IPS-NIHi11 (cell line): ENCODE data around the gene ERBB4.

Source experiments
- DNase-seq: peaks from one replicate; pipeline ENCODE4 v3.0.0; 2012; ENCODE audit warnings: mixed read lengths, low spot score

Gene ERBB4

DNA sequence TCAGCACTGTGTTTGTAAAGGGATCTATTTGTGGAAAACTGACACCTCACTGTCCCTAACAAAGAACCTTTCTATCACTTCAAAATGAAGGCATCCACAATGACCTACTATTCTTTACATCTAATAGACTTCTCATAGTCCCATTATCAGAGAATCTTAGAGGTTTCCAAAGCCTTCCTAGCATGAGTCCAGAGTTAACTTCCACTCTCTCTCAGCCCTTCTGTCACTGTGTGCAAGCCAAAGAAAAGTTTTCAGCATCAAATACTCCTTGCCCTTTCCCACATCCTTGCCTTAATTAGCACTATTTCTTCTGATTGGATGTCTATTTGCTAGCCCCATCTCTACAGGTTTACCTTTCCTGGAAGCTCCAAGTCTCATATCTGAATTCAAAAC is 178.5 kb downstream of the ERBB4 start:
- DNase-seq, result no peak

DNA sequence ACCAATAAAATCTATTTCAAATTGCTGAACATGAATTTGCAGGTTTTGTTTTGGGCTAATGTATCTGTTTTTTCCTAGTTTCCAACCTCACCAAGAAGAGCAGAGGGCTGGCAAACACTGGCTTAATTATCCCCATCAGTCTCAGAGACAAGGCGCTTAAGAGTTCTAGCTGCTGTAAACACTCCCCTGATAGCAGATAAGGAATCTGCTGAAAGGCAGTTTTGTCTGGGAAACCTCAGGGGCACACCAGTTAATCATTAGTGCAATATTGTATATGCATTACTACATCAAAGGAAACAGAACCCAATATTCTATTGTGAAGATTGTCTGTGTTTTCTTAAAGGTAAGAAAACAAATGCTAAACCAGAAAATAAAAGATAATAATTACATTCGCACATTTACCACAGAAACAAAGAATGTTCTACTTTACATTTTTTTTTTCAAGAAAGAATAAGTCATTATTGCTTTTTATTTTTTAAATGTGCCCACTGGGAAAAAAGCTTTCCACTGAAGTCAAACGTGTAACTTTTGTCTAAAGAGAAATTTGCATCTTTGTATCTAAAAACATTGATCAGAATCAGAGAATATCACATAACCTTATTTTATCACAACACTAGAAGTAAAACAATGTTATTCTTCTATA is 179.1 kb downstream of the ERBB4 start:
- no peak for DNase-seq

DNA sequence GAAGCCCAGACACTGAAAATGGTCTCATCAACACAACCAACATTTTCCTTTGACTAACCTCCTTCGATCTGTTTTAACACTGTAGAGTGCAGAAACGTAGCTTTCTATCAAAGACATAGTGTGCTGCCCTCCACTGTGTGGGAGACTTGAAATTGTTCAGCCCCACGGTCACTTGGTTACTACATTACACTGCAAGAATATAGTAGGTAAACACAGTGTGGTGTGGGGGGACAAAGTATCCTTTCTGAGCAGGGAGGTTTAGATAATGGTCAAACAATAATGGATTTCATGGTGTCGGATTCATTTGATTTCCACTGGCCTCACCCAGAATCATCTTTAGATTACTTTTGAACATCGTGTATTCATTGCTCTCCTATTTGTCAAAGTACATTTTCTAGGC is 181.0 kb downstream of the ERBB4 start:
- no peak for DNase-seq

DNA sequence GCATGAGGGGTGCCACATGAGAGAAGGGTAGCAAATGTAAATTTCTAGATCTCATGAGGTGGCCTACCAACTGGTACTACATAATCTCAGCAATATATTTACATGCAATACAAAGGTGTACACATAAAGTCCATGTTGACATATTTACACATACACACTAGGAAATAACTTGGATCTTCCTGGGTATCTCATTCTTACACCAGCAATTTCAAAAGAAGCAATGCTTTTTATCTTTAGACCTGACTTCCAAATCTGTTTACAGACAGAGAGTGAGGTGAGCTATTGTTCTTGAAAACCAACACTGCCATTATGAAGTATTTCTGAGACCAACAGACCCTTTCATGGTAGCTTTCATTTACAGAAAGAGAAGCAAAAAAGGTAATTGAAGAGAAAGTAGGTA is 184.2 kb downstream of the ERBB4 start:
- DNase-seq, result no peak

DNA sequence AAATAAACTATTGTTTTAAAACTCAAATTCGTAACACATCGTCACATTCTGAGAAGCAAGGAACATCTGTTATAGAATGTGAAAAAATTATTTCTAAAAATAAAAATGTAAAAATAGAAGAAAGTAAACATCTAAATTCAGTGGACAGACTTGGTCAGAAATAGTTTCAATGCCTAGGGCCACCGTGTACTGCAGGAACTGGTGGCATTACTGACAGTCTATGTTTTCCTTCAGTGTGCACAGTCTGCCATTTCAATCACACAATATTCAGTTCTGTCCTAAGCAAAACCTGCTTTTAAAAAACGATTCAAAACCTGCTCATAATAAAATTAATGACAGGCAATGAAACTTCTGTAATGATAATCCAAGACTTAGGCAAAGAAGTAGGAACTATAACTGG is 190.1 kb downstream of the ERBB4 start:
- DNase-seq, result no peak

DNA sequence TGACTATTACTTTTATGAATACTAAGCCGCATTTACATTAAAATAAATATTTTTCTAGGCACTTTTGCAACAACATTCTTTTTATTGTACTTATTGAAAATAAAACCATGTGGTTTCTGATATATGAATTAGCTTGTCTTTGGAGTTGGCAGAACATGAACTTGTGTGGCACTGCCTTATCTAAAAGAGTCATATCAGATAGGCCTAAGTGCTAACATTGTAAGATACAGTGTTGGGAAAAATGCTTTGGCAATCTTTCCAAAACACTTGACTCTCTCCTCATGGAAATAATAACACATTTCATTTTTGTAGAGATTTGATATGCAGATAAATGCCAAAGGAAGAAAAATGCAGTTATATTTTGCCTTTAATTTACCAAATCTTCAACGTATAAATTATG is 191.7 kb downstream of the ERBB4 start:
- DNase-seq, result no peak

DNA sequence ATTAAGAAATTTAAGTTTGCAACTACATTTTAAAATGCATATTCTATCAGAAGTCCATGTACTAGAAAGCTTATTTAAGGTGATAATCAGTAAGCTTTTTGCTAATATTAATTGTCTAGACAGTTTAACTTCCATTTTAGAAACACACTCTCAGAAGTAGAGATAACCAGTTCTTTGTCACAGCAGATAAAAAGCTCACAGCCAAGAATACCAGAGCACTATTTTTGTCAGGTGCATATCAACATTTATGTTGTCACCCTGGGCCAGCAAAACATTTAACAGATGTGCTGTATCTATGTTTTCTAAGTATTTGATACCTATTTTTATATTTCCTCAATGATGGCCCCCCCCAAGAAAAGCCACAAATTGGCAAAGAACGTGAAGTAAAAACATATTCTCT is 192.6 kb downstream of the ERBB4 start:
- DNase-seq, result no peak

DNA sequence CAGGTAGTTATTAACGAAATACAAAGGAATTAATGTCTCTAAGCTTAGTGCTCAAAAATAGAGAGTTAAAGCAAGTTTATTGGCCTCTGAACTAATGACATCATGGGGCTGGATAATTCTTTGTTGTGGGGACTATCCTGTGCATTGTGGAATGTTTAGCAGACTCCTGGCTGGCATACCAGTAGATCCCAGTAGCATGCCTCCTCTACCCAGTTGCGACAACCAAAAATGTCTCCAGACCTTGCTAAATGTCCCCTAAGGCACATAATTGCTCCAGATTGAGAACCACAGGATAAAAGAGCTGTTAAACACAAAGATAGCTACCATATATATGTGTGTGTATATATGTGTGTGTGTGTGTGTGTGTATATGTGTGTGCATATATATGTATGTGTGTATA is 194.5 kb downstream of the ERBB4 start:
- no peak for DNase-seq

DNA sequence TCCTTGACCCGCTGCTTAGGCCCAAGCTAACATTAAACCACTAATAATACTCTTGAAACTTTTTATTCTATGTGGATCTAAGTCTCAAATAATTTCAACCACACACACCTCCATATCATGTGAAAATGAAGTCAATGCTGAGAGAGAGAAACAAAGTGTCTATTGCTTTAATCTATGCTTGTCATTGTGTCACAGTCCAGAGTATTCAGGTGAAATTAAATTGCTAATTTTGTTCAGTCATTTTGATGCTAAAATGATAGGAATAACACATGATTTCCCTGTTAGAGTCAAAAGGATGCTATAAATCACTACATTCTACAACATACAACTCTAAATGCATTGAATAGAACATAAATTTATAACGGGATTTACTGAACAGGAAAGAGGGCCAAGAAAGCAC is 195.4 kb downstream of the ERBB4 start:
- DNase-seq, result no peak

DNA sequence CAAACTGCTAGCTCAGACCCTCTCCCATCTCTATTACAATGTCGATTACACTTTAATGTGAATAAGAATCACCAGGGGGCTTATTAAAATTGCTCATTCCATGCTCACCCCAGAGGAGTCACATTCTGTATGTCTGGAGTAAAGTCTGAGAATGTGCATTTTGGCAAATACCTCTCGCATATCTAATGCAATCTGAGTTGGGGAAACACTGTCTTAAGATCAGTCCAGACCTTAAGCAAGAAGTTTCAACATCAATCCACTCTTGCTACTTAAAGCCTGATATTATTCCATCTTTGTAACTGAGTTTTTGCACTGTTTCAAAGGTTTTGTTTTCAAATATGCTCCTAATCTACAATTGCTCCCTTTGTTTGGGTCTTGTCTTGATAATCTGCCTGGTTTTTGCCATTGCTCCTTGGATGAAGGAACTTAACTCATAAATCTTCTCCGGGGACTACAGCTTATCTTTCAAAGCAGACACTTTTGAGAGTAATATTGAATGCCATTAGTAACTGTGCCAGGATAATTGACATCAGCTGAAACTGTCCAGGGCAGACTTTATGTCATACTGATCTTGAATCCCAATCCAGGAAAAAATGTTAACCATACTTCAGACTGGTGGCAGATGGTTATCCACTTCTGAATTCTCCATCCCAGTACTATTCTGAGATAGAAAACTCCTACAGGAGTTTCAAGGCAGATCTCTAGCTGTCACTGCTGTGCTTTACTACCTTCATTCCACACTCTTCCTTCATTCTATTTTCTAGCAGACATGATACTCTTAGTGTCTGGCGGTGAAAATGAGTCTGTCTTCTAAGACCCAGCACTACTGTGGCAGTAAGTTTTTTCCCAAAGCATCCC is 200.9 kb downstream of the ERBB4 start:
- DNase-seq, result no peak

DNA sequence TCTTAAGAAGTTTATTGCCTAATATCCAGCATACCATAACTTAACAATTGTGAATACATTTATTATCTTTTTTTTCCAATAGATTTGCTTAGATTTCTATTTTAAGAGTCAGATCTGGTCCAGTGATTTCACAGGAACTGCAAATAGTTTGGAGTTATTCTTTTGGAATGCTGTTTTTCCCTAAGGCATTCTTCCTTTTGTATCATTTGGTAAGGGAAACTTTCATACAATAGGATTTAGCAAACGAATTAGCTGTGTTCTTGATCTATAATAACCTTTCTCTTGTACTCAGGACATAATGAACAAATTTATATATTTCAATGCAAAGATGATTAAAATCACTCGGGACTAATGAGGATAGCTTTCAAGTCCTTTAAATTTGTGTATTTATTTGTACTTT is 201.6 kb downstream of the ERBB4 start:
- no peak for DNase-seq

DNA sequence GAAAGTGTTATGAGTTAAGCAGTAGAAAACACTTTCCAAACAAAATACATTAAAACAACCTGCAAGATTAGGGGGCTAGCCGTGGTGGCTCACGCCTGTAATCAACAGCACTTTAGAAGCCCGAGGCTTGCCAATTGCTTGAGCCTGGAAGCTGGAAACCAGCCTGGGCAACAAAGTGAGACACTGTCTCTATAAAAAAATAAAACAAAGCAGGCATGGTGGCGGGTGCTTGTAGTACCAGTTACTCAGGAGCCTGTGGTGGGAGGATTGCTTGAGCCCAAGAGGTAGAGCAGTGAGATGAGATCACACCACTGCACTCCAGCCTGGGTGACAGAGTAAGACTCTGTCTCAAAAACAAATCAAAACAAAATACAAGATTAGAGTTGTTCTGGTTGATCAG is 208.3 kb downstream of the ERBB4 start:
- no peak for DNase-seq

DNA sequence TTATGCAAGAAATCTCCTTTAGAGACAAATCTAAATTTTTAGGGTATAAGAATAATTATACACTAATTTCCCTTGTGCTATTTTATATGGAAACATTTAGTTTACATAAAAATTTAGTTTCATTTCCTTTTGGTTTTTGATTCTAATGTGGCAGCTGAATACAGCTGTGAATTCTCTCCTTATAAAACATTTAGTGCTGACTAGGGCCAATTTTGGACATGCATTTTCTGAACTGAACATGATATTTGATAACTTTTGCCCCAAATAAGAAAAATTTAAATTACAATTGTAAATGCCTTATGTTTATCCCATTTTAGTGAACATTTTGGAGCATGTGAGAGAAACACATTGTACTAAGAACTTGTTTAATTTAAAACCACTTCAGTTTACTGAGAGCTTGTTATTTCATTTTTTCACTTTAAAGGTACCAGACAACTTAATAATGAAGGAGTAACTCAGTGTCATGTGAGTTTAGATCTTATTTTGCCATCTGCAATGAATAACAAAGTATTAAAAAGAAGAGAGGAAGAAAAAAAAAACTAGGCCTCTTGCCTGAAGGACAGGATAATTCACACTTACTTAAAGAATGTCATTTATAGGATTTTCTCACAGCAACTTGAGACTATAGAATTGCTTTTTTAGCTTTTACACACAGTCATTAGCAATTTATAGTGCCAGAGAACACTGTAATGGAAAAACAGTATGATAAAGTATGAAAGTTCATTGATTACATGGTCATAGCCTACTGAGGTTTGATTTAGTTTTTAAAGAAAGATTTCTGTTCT is 209.7 kb downstream of the ERBB4 start:
- DNase-seq, result no peak

DNA sequence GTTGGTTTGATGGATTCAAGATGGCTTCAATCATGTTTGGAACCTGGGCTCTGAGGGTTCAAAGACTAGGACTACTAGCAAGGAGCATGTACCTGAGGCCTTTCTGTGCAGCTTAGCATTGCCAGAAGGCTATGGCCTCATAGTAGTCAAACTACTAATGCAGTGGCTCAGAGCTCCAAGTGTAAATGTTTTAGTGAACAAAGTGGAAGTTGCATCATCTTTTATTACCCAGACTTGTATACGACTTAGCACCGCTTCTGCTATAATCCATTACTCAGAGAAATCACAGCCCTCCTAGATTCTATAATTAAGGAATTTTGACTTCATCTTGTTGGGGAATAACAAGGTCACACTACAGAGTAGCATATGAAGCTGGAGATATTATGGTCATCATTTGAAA is 210.5 kb downstream of the ERBB4 start:
- no peak for DNase-seq

DNA sequence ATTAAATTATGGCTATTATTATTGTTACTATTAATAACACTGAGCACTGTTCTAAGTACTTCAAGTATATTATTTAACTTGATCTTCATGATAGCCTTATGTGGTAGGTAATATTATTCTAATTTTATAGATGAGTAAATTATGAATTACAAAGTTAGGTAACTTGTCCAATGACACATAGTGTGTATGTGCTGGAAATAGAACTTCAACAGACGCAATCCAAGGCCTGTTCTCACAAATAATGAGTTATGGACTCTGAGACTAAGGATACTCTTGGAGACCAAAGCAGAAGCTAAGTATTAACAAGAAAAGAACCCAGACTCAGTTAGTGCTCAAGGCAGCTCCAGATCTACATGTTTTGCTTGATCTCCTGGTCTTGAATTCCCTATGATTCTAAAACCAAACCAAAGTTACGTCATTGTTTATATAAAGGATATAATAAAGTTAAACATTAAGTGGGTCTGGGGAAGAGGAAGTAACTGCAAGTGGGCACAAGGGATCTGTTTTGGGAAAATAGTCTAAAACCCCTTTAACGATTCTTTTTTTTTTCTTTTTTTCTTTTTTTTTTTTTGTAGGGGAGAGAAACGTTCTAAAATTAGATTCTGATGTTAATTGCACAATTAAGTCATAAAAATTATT is 211.3 kb downstream of the ERBB4 start:
- no peak for DNase-seq

DNA sequence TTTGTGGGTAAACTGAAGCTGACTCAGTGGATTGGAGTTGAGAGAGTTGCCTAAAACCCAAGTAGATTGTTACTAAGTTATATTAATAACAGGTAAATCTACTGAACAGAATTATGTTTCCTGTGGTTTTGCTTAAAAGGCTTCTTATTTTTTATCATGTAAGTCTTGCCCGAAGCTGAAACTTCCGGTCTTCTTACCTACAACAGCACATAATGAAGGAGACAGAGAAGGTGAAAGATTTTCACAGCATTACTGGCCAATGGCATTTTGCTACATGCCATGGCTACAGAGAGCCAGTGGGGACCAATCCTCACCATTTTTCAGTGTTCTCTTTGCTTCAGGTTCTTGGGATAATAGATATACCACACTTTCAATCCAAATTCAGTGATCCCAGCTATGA is 220.0 kb downstream of the ERBB4 start:
- DNase-seq, result no peak

DNA sequence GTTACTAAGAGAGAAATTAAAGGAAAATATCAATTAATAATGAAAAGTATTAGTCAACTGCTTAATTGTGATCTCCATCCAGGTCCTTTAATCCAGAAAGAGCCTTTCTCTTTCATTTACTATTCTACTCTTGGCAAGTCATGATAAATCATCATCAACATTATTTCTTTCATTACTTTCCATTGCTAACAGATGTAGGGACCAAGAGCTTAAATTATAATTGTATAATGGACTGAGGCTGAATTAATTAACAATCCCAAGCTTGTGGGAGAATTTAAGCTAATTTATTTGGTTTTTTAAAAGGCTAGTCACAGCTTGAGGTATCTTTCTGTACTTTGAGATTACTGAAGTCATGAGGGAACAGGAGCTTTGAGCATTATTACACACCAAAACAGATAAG is 223.9 kb downstream of the ERBB4 start:
- no peak for DNase-seq

DNA sequence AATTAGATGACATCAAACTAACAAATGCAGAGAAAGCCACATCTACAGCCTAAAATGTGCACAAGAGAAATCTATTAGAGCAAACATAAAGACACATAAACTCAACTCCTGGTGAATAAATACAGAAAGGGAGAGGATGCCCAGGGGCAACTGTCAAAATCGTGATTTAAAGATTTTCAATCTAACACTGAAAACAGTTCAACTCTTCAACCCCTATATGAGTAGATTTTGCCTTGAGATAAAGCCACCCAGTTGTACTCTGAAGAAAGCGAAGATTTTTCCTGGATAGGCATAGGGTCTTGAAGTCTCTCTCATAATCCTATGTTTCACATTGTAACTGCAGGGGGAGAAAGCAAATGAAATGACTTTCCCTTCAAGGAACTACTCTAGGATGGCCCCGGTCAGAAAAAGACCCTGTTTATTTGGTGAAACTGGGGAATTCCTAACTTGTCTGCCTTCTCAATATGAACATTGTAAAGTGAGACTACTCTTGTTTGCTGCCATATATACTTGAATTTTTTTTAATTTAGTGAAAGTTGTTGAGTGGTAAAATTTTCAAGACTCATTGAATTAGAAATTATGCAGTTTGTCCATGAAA is 226.7 kb downstream of the ERBB4 start:
- no peak for DNase-seq

DNA sequence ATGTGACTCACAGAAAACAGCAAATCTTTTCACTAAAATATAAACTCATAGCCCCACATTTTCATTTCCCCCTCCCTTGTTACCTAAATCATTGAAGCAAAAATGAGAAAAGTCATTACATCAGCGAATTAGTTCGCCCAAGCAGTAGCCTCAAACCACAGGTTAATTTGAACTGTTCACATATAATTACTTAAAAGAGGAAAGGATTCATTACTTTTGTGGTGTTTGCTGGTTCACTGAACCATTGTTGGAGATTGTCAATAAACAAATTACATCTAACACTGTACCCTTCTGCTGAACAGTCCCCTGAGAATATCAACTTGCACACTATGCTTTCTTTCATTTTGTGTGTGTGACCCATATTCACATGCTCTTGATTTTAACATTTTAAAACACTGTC is 238.7 kb downstream of the ERBB4 start:
- no peak for DNase-seq

DNA sequence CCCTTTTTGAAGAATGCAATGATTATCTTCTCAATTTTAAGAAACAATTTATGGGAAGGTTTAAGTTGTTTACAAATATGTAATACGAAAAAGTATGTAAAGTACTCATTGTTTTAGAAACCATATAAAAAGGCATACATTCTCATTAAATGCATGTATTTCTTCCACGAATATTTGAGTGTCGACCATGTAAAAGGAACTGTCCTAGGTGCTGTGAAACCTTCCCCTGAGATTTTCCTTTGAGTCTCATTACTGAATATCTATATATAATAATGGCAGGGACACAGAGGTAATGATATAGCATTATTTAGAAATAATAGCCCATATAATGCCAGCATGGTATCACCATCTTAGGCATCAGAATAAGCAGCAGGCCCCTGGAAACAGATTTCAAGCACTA is 239.3 kb downstream of the ERBB4 start:
- no peak for DNase-seq

DNA sequence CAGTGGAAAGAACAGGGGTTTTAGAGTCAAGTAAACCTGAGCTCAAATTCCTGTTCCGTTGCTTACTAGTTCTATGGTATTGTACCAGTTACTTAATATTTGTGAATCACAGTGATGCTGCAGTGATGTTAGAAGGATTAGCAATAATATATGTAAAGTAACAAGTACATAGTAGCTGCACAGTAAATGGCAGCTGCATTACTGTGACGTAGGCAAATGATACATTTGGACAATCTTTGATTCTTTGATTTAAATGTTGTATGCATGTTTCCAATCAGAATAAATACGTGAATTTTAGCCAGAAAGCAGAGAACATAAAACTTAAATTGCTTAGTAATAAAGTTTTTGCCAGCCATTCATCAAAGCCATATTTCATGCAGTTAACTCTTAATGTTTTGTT is 243.0 kb downstream of the ERBB4 start:
- DNase-seq, result no peak

DNA sequence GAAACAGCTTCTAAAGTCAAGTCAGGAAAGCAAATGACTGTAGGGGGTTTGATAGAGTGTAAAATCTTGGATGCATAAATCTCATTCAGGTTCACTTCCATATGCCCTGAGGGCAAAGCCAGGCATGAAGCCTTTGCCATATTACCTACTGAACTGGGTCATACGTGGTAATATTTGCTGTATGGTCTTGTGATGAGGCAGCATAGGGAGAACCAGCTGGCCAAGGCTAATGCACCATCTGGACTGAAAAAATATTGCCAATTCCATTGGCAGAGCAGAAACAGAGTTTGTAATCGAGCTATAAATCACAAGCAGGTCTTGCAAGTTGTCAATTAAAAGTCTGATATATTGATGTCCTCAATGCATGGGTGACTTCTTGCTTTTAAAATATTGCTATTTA is 243.8 kb downstream of the ERBB4 start:
- DNase-seq, result no peak
